K562 (cell line): ENCODE measurements around the gene TMEM123. TPM values are rescaled to one million over a fixed set of nuclear protein-coding genes. Genes with fewer than 3 reads are reported as not detected.
A peak's percentile ranks its signal among the peaks of the same experiment; 100 is the strongest.

Experiments
- ATAC-seq: fragments of 200-7000 bp; cut with Tn5 transposase; 3 replicates; pipeline ENCODE4 v1.9.1; 2020; ENCODE audit warnings: moderate library complexity
- BruUV-seq: library from RNA; stranded (reverse); fragments of 400-500 nt; replicated peaks from 2 replicates; lab custom pipeline; 2021; lab: Mats Ljungman, UMichigan
- CTCF ChIA-PET: fragments of 300-600 bp; formaldehyde crosslinking; extraction: SDS; loops from one replicate; lab custom pipeline; 2021; ENCODE audit warnings: low intra/inter-chr PET ratio; lab: Yijun Ruan, JAX
- POLR2A ChIA-PET: fragments of 300-600, 350-650 bp; sonication (Branson Sonifier 250); formaldehyde crosslinking; extraction: SDS; loops from one replicate; lab custom pipeline; 2021; ENCODE audit warnings: antibody characterized with exemption, inconsistent platforms; lab: Yijun Ruan, JAX
- DNase-seq, 4 experiments: peaks; one replicate each; pipeline versions ENCODE4 v3.0.0 to v3.0.0-alpha.2; 2011 to 2018; ENCODE audit warnings: low spot score in 3 of 4, mixed read lengths in 3 of 4; ENCODE audit errors: extremely low read depth in 1 of 4
- FAIRE-seq: peaks from 2 replicates; lab custom pipeline; 2011; peaks lifted over from hg19 to GRCh38; lab: Jason Lieb, UNC
- H2AFZ ChIP-seq: 2 replicates; pipeline ENCODE4 v1.6.0; 2011; ENCODE audit warnings: low read depth, low read length, control low read depth, inconsistent platforms
- H3K27ac ChIP-seq: fragments of 200-600 bp; 3 replicates; pipeline ENCODE4 v1.8.0; 2011; ENCODE audit warnings: low read depth, mild to moderate bottlenecking, control low read depth, inconsistent platforms, low read length, moderate library complexity, mixed read lengths; ENCODE audit errors: extremely low read depth
- H3K27me3 ChIP-seq, 2 experiments: fragments of 300-600 bp in 1 of 2; 2 replicates in 1 of 2; 3 replicates in 1 of 2; pipeline versions ENCODE4 v1.6.0 to v1.8.0; 2011; ENCODE audit warnings: inconsistent platforms in 2 of 2, low read length in 2 of 2, mild to moderate bottlenecking in 1 of 2, mixed read lengths in 1 of 2, moderate library complexity in 1 of 2; ENCODE audit not compliant: control insufficient read depth in 2 of 2, insufficient read depth in 2 of 2
- H3K36me3 ChIP-seq: fragments of 300-600 bp; 3 replicates; pipeline ENCODE4 v1.8.0; 2011; ENCODE audit warnings: mild to moderate bottlenecking, low read length, inconsistent platforms; ENCODE audit not compliant: control insufficient read depth, insufficient read depth
- H3K4me1 ChIP-seq, 2 experiments: fragments of 200-600 bp in 1 of 2; replicated peaks in 1 of 2; 2 replicates in 1 of 2; 3 replicates in 1 of 2; pipeline versions ENCODE4 v1.5.1 to v1.8.0; 2011; ENCODE audit warnings: inconsistent platforms in 2 of 2, low read length in 2 of 2, mild to moderate bottlenecking in 1 of 2, mixed read lengths in 1 of 2, moderate library complexity in 1 of 2; ENCODE audit not compliant: control insufficient read depth in 2 of 2, insufficient read depth in 2 of 2
- H3K4me2 ChIP-seq: 2 replicates; pipeline ENCODE4 v1.6.1; 2011; ENCODE audit warnings: low read length, control low read depth, inconsistent platforms, mixed read lengths; ENCODE audit not compliant: insufficient read depth
- H3K4me3 ChIP-seq: fragments of 200-600 bp; sonication (generic), shearing (Covaris generic); 2 replicates; pipeline ENCODE4 v1.5.1; 2016; ENCODE audit warnings: control low read depth, inconsistent platforms
- H3K79me2 ChIP-seq: fragments of 200-600 bp; 3 replicates; pipeline ENCODE4 v1.8.0; 2011; ENCODE audit warnings: low read length, inconsistent platforms; ENCODE audit not compliant: control insufficient read depth, insufficient read depth
- H3K9ac ChIP-seq, 2 experiments: 2 replicates each; pipeline versions ENCODE4 v1.6.0 to v1.6.1; 2011; ENCODE audit warnings: low read depth in 2 of 2, low read length in 2 of 2, control low read depth in 1 of 2, inconsistent platforms in 1 of 2, mild to moderate bottlenecking in 1 of 2, mixed read lengths in 1 of 2; ENCODE audit not compliant: insufficient read depth in 1 of 2
- H3K9me1 ChIP-seq: one replicate; pipeline ENCODE4 v1.6.0; 2011; ENCODE audit warnings: inconsistent platforms, mild to moderate bottlenecking, low read length, moderate library complexity; ENCODE audit not compliant: control insufficient read depth, insufficient read depth
- H3K9me3 ChIP-seq: replicated peaks from 2 replicates; pipeline ENCODE4 v1.5.1; 2011; ENCODE audit warnings: low read depth, low read length, inconsistent platforms; ENCODE audit not compliant: control insufficient read depth, insufficient read depth
- H4K20me1 ChIP-seq: replicated peaks from 2 replicates; pipeline ENCODE4 v1.6.1; 2011; ENCODE audit warnings: low read length, inconsistent platforms, mixed read lengths; ENCODE audit not compliant: control insufficient read depth, insufficient read depth
- ARHGAP35 ChIP-seq: fragments of 450-650 bp; IDR thresholded peaks from 2 replicates; pipeline ENCODE4 v1.6.1; 2018; ENCODE audit not compliant: partially characterized antibody
- CEBPG ChIP-seq, 3 experiments: fragments of 200-800 bp in 1 of 3; sonication (Bioruptor generic) in 1 of 3; sonication (generic) in 1 of 3; formaldehyde crosslinking in 1 of 3; IDR thresholded peaks in 2 of 3; conservative IDR thresholded peaks in 1 of 3; 2 replicates each; pipeline versions ENCODE4 v1.6.1 to v1.8.0; 2016 to 2022; ENCODE audit warnings: missing compliant biosample characterization in 2 of 3, missing genetic modification characterization in 2 of 3, mild to moderate bottlenecking in 1 of 3, missing genetic modification reagents in 1 of 3
- MED1 ChIP-seq: sonication (generic); formaldehyde crosslinking; IDR thresholded peaks from 2 replicates; pipeline ENCODE4 v1.8.1; 2023; ENCODE audit warnings: missing genetic modification reagents, borderline replicate concordance
- NFIC ChIP-seq: fragments of 450-650 bp; IDR thresholded peaks from 2 replicates; pipeline ENCODE4 v1.6.1; 2017; ENCODE audit warnings: mild to moderate bottlenecking, inconsistent platforms
- RBM39 ChIP-seq: fragments of 200-400 bp; formaldehyde crosslinking; optimal IDR thresholded peaks from 2 replicates; pipeline ENCODE3; 2018; ENCODE audit warnings: low read depth, low read length
- ZEB2 ChIP-seq: fragments of 450-650 bp; IDR thresholded peaks from 2 replicates; pipeline ENCODE4 v1.6.1; 2016
- ZNF408 ChIP-seq: fragments of 250-450 bp; sonication (Bioruptor Pico); IDR thresholded peaks from 2 replicates; pipeline ENCODE4 v1.4.0; 2020; ENCODE audit warnings: low read depth, mild to moderate bottlenecking, moderate library complexity
- ZNF561 ChIP-seq: fragments of 450-650 bp; formaldehyde crosslinking; conservative IDR thresholded peaks from 2 replicates; pipeline ENCODE4 v1.4.0; 2020; ENCODE audit warnings: mild to moderate bottlenecking, moderate library complexity
- WGBS: fragments of 100-300 bp; shearing (Covaris generic); methylation state at CpG from one replicate; pipeline ENCODE4 v1.1.6; 2016; ENCODE audit warnings: low coverage, mixed read lengths; ENCODE audit not compliant: insufficient coverage; ENCODE audit errors: missing lambda C conversion rate; 5-methylcytosine and 5-hydroxymethylcytosine counted together
- in situ Hi-C: fragments of 300-500 bp; cut with MboI; formaldehyde crosslinking; loops from 4 replicates; pipeline ENCODE4 v1.15.0; 2018; ENCODE audit warnings: inconsistent platforms, mixed read lengths
- intact Hi-C: fragments of 100-400 bp; cut with micrococcal nuclease; formaldehyde crosslinking; loops from 2 replicates; pipeline ENCODE4 v1.14.2; 2022
- polyA plus RNA-seq, 8 experiments: library from polyadenylated mRNA; depleted of rRNA in 4 of 8; stranded (reverse) in 5 of 8; unstranded in 3 of 8; fragments of >200 nt; fragmentation: Nextera tagmentation in 2 of 8; fragmentation: Illumina TruSeq in 1 of 8; extraction: Ambion mirVana in 2 of 8; extraction: Trizol in 1 of 8; gene quantifications; 2 replicates each; pipeline versions ENCODE4 v1.2.1 to v1.2.3, GENCODE V29; 2011 to 2014; ENCODE audit warnings: inconsistent platforms in 1 of 8, missing spikeins in 1 of 8
- total RNA-seq, 7 experiments: library from RNA; depleted of rRNA in 6 of 7; stranded (reverse); fragments of >200 nt in 6 of 7; fragmentation: Illumina TruSeq in 2 of 7; extraction: Trizol in 2 of 7; gene quantifications; 2 replicates each; pipeline versions ENCODE4 v1.2.1 to v1.2.3, GENCODE V29; 2011 to 2021; ENCODE audit warnings: low replicate concordance in 1 of 7
- TF ChIP-seq, protein P1 (sequence below), 2 experiments: fragments of 450-650 bp; IDR thresholded peaks; 2 replicates each; pipeline ENCODE4 v1.6.1; 2018; ENCODE audit warnings: mild to moderate bottlenecking in 2 of 2, low read depth in 1 of 2; ENCODE audit not compliant: partially characterized antibody in 2 of 2
- TF ChIP-seq, protein P2 (sequence below): fragments of 200-800 bp; sonication (Bioruptor generic); IDR thresholded peaks from 2 replicates; pipeline ENCODE4 v1.6.1; 2017; ENCODE audit warnings: missing genetic modification characterization, missing compliant biosample characterization
- TF ChIP-seq, protein P3 (sequence below), 2 experiments: fragments of 450-650 bp in 1 of 2; sonication (generic) in 1 of 2; formaldehyde crosslinking in 1 of 2; IDR thresholded peaks in 1 of 2; conservative IDR thresholded peaks in 1 of 2; 2 replicates each; pipeline versions ENCODE4 v1.6.1 to v1.8.1; 2016 to 2023; ENCODE audit warnings: mild to moderate bottlenecking in 2 of 2, moderate library complexity in 2 of 2, inconsistent platforms in 1 of 2, missing genetic modification reagents in 1 of 2

TMEM123 gene
- total and polyA plus RNA-seq, 9 of the 15 experiments (the other 6 are each of a cell fraction or from before 2014, with no cell fraction given) = 19.8 to 344 (median 82.4) TPM

DNA sequence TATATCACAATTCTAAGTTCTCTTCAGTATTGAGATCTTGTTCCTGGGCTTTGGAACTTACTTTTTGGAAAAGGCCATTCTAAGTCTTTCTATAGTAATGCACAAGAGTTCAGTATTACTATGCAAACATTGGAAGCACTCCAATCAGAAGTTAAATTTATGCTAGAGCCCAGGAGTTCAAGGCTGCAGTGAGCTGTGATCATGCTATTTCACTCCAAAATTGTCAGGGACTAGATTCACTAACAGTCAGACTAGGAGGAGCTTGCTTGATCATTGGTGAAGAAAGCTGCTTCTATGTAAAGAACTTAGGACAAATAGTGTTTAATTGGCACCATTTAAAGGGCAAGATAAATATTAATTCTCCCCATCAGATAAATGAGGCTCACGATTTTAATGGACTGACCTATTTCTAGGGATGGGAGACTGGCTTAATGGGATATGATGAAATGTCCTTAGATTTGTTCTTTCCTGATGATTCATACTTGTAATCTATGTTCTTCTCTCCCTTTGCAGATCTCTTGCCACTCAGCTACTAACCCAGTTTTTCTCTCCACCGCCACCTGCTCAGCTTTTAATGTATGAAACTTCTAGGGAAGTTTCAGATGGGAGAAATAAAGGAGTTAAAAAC lies 32.6 kb upstream of the TMEM123 start:
- H3K27me3 ChIP-seq = peaks cover 2 to 8% of the 10 kb centered on the region in 2 experiments; a peak in 1 of 5 replicates
- intact Hi-C loops = no loop called here
- no peak overlapping the region for H2AFZ ChIP-seq
- H3K9ac ChIP-seq = no peak overlapping the region
- ChIA-PET POLR2A (no interaction called here), CTCF (interaction anchor here (0.7 kb wide), 1 partner anchor 84 kb away, joined by 3 read pairs; no protein-coding TSS in a partner anchor)
- no peak overlapping the region for H3K27ac ChIP-seq
- 0% methylated on average over 2 of the region's 2 CpGs for WGBS
- FAIRE-seq = no peak
- ATAC-seq = no peak
- no peaks in the 10 kb centered on the region for H4K20me1 ChIP-seq
- H3K9me3 ChIP-seq = no peaks in the 10 kb centered on the region
- H3K79me2 ChIP-seq = no peaks in the 10 kb centered on the region
- no peak overlapping the region for H3K4me2 ChIP-seq
- H3K36me3 ChIP-seq = no peaks in the 10 kb centered on the region
- BruUV-seq = no TSS peak
- H3K4me3 ChIP-seq = no peak overlapping the region
- in situ Hi-C loops = no loop called here
- 0 out of 5 replicates have a peak, but pooled peaks cover 0 to 3% of the 10 kb centered on the region in 2 experiments for H3K4me1 ChIP-seq
- H3K9me1 ChIP-seq = no peaks in the 10 kb centered on the region
- DNase-seq = no peak
- TF ChIP-seq ZNF561 (no peak), NFIC (no peak), CEBPG (CRISPR knock-in tag; IDR thresholded peaks at IDR 0.05) (no peak), CEBPG (tag; conservative IDR thresholded peaks at IDR 0.05 in 1 of 2, IDR thresholded peaks at IDR 0.05 in 1 of 2) (peak in 1 of 2 experiments; percentile 60; a peak in 2 of 4 replicates), ARHGAP35 (no peak), RBM39 (no peak), ZNF408 (no peak), MED1 (CRISPR knock-in tag) (no peak), ZEB2 (no peak)
- TF ChIP-seq, protein P1, sequence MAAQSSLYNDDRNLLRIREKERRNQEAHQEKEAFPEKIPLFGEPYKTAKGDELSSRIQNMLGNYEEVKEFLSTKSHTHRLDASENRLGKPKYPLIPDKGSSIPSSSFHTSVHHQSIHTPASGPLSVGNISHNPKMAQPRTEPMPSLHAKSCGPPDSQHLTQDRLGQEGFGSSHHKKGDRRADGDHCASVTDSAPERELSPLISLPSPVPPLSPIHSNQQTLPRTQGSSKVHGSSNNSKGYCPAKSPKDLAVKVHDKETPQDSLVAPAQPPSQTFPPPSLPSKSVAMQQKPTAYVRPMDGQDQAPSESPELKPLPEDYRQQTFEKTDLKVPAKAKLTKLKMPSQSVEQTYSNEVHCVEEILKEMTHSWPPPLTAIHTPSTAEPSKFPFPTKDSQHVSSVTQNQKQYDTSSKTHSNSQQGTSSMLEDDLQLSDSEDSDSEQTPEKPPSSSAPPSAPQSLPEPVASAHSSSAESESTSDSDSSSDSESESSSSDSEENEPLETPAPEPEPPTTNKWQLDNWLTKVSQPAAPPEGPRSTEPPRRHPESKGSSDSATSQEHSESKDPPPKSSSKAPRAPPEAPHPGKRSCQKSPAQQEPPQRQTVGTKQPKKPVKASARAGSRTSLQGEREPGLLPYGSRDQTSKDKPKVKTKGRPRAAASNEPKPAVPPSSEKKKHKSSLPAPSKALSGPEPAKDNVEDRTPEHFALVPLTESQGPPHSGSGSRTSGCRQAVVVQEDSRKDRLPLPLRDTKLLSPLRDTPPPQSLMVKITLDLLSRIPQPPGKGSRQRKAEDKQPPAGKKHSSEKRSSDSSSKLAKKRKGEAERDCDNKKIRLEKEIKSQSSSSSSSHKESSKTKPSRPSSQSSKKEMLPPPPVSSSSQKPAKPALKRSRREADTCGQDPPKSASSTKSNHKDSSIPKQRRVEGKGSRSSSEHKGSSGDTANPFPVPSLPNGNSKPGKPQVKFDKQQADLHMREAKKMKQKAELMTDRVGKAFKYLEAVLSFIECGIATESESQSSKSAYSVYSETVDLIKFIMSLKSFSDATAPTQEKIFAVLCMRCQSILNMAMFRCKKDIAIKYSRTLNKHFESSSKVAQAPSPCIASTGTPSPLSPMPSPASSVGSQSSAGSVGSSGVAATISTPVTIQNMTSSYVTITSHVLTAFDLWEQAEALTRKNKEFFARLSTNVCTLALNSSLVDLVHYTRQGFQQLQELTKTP (IDR thresholded peaks at IDR 0.05; ENCODE audit: low read depth in 1 of 2, partially characterized antibody in 2 of 2) = no peak
- TF ChIP-seq, protein P2, sequence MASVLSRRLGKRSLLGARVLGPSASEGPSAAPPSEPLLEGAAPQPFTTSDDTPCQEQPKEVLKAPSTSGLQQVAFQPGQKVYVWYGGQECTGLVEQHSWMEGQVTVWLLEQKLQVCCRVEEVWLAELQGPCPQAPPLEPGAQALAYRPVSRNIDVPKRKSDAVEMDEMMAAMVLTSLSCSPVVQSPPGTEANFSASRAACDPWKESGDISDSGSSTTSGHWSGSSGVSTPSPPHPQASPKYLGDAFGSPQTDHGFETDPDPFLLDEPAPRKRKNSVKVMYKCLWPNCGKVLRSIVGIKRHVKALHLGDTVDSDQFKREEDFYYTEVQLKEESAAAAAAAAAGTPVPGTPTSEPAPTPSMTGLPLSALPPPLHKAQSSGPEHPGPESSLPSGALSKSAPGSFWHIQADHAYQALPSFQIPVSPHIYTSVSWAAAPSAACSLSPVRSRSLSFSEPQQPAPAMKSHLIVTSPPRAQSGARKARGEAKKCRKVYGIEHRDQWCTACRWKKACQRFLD (CRISPR knock-in tag) = no peak
- TF ChIP-seq, protein P3, sequence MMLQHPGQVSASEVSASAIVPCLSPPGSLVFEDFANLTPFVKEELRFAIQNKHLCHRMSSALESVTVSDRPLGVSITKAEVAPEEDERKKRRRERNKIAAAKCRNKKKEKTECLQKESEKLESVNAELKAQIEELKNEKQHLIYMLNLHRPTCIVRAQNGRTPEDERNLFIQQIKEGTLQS (IDR thresholded peaks at IDR 0.05) = peak; percentile 45; the same call in 1 of the 2 replicates
- TF ChIP-seq, protein P3 (CRISPR knock-in tag; conservative IDR thresholded peaks at IDR 0.05) = no peak
